ENCODE measurements around the gene TP53TG3B.
"Not testable (repeated sequence)": the region's sequence is repeated elsewhere in the genome, so short reads cannot be mapped to it uniquely, and the experiment has no call there.

The TP53TG3B gene

GRCh38 chr16:33360541-33360940 lies at the start of gene TP53TG3B:
Gene TP53TG3B, plus strand, starts transcription at chr16:33360841. Its CDS starts 68 bp downstream, at chr16:33360909.
- DNase-seq (ENCODE audit: low read depth): not testable (repeated sequence)

- not testable (repeated sequence) for DNase-seq (ENCODE audit: low read depth)
These were observed 24.2 kb upstream of the TP53TG3B start for GRCh38 chr16:33336226-33337012.

GRCh38 chr16:33337627-33338542 lies 22.8 kb upstream of the TP53TG3B start:
- DNase-seq (ENCODE audit: low read depth): not testable (repeated sequence)

GRCh38 chr16:33338543-33338951 lies 22.1 kb upstream of the TP53TG3B start:
- DNase-seq (ENCODE audit: low read depth): not testable (repeated sequence)

GRCh38 chr16:33339093-33340061 lies 21.3 kb upstream of the TP53TG3B start:
- not testable (repeated sequence) for DNase-seq (ENCODE audit: low read depth)

All from ELR (cell line).